Measurements from ENCODE around the gene MYPN.
A peak's percentile ranks its signal among the peaks of the same experiment; 100 is the strongest.
"Not testable (repeated sequence)": the region's sequence is repeated elsewhere in the genome, so short reads cannot be mapped to it uniquely, and the experiment has no call there.

Gene MYPN

DNA sequence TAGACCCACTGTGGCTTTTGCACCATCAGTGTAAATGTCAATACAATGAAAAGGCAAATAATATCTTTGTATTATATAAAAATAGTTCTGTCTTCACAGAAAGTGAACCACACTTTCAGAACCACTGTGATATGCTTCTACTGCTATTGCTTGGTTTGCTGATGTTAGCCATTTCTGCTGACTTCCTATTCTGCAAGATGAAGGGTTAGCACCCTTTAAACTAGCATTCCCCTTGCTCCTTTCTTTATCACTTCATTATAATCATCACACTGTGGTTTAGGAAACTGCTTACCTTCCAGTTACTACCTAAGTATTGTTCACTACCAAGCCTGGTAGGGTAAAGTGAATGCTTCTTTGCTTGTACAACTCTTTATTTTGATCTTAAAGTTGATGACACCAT is 29.2 kb downstream of the MYPN start:
- DNase-seq: no peak

GRCh38 chr10:68139448-68140272 is 30.4 kb downstream of the MYPN start:
- DNase-seq: peak; percentile 26

GRCh38 chr10:68142761-68143160 is 33.5 kb downstream of the MYPN start:
- no peak for DNase-seq

- no peak for DNase-seq
Observed at GRCh38 chr10:68144709-68145108, 35.4 kb downstream of the MYPN start.

DNA sequence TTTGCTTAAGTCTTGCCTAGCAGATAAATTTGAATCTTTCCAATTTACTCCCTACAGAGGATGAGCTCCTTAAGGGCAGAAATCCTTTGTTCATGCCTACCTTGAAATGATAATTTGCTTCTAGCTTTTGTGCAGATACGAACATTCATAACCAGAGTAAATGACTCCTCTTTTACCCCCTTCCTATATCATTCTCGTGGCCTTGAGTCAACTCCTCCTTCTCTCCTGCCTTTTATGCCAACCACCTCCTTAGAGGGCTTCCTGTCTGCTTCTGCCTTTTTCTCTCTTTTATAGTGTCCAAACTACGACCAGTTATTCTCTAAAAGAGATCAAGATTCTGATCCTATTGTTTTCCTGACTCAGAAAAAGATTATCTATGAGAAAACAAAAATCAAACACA is 36.4 kb downstream of the MYPN start:
- no peak for DNase-seq

DNA sequence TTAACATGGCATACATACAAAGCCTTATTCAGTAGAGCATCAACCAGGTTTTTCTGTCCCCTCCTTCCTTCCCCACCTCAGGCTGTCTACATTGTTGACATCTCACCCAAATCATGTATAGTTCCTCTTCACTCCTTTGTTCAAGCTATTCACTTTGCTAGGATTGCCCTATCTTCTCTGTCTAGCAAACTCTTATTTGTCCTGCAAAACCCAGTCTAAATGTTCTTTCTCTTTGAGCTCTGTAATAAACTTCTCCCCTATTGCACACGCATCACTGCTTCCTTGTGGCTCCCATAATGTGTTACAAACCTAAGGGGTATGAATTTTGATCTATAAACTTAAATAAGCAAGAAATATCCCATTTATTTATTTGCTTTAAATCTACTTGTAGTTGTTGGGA is 36.8 kb downstream of the MYPN start:
- DNase-seq: no peak

DNA sequence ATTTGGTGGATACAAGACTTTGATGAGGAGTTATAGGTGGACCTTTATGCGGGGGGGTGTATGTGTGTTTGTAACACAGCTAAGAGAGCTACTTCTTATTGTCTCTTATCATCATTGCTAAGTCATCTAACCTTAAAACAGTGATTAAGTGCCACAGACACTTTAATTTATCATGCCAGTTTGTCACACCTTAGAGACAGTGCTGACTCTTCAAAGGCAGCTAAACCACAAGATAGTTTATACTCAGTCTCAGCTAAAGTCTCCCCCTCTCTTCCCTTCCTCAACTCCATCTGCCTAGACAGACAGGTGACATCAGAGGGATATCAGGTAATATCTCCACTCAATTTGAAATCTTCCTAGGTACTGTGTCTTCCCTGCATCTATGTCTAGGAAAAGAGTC is 42.2 kb downstream of the MYPN start:
- DNase-seq: no peak

DNA sequence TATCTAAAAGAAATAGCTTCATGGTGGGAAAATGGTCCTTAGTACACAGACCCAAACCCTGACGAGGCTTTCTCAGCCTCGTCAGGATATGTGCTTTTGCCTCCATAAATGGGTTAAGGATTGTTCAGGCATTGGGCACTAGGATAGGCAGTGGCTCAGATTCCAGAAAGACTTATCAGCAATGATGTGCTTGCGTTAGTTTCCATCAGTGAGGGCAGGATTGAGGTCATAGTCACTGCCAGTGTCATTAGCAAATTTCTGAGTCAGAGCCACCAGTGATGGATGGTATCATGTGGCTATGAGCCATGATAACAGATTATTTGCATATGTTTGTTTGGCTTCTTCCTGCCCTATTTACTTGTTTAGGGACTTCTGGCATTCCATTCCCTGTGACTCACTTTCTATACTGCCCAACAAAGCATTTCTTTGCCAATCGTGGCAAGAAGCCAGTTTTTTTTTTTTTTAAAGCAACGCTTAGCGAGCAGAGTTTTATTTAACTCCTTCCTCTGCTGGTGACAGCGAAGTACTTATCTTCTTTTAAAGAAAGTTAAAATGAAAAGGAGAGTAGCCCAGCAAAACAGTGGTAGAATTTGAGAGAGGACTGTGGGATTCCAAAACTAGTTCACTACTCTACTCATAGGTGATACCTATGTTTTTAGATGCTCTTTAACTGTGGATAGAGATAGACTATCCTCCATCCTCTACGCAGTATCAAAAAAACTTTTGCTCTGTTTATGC is 44.4 kb downstream of the MYPN start:
- peak; percentile 99 for DNase-seq

DNA sequence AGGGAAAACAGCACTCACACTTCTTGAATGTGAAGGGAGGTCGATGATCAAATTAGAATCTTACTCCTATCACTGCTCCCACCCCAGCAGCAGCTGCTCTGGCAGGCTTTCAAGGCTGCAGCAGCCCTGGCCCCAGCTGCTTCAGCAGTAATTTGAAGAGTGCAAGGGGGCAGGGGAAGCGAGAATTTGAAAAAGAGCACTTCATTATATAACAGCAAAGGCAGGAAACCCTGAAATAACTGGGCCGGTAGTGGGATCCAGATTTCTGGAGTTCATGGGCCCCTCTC is 44.9 kb downstream of the MYPN start:
- DNase-seq: peak; percentile 54

- peak; percentile 61 for DNase-seq
Observed at GRCh38 chr10:68155615-68156210, 46.4 kb downstream of the MYPN start.

- DNase-seq: peak; percentile 75
Observed at GRCh38 chr10:68156373-68157185, 47.3 kb downstream of the MYPN start.

DNA sequence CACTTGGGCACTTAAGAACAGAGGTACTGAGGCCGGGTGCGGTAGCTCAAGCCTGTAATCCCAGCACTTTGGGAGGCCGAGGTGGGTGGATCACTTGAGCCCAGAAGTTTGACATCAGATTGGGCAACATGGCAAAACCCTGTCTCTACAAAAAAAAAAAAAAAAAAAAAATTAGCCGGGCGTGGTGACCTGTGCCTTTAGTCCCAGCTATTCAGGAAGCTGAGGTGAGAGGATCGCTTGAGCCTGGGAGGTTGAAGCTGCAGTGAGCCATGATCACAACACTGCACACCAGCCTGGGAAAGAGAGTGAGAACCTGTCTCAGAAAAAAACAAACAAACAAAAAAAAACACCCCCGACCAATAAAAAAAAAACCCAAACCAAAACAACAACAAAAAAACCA is 48.2 kb downstream of the MYPN start:
- not testable (repeated sequence) for DNase-seq

DNA sequence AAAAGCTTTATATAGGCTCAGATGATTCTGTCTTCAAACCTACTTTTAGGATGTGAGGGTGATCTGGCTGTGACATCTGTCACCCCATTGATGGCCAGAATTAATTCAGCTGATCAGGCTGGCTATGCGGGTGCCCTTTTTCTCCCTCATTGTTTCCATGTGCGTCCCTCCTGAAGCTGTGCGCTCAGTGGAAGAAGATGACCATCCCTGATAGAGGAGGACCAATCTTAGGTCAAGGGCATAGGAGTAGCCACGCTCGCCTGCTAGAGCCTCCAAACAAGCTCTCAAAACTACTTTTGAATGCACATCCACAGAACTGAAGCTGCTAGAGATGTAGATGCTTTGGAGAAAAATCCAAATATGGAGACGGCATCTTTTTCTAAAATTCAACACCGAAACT is 48.7 kb downstream of the MYPN start:
- DNase-seq: no peak

- DNase-seq: no peak
Observed at GRCh38 chr10:68163735-68164134, 54.4 kb downstream of the MYPN start.

DNA sequence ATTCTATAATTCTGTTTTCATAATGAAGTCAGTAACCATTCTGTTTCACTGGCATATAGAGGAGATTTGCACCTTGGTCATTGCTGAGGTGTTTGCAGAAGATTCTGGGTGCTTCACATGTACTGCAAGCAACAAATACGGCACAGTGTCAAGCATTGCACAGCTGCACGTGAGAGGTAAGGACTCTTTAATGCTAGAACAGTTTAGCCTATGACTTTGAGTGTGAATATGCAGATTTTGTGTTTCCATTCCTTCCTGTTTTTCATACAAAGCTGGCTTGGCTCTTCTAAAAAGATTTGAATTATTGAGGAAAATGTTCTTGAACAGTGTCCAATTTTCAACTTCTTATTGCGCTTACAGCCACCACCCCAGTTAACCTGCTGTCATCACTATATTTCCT is 56.4 kb downstream of the MYPN start:
- no peak for DNase-seq

GRCh38 chr10:68166871-68167585 is 57.7 kb downstream of the MYPN start:
- no peak for DNase-seq

DNA sequence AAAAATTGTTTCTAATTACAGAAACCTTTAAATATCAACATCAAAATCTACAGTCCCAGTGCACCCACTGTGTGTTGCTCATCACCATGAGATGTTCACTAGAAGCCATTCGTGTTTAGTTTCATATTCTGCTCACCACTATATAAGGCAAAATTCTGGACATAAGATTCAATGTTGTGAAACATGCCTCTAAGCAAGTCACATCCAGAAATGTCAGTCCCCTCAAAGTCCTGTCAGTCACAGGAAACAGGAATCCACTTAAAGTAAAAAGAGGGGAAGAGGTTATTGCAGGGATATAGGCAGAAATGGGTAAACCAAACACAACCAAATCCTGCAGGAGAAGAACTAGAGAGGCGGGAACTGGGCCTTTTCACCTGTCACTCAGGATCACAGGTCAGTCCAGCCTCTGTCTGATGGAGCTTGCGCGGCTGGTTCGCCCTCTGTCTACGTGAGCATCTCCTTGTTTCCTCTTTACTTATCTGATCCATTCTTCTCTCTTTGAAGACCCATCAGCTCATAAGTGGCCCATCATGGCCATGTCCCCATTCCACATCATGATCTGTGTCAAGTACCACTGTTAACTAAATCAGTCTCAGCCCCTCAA is 58.4 kb downstream of the MYPN start:
- DNase-seq: no peak

- no peak for DNase-seq
Observed at GRCh38 chr10:68171539-68172080, 62.3 kb downstream of the MYPN start.

DNA sequence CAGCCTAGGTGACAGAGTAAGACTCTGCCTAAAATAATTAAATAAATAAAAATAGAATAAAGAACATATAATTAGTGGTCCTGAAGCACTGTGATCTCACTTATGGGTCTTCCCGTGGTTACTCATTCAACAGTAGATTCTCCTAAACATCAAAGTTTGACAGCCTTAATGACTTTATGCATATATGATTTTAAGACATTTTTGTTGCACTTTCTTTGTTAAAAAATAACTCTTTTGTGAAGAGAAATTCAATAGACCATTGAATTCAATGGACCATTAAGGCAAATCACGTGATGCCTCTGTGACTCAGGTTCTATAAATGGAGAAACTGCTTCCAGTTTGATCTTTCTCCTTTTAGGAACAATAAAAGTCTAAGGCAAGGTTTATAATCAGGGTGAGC is 63.0 kb downstream of the MYPN start:
- DNase-seq: no peak

DNA sequence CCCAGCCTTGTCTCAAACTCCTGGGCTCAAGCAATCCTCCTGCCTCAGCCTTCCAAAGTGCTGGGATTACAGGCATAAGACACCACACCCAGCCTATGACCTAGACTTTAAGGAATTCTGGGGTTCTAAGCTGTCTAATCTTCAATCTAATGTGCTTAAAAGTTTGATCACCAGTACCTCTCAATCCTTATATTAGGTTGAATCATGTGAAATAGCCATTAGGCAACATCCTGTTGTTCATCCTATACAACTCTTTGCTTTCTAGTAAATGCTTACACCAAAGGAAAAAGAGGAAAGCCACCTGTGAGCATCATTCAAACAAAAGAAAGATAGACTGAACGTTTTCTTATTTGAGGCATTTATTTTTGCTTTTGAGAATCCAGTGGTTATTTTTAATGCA is 66.7 kb downstream of the MYPN start:
- peak; percentile 24 for DNase-seq

DNA sequence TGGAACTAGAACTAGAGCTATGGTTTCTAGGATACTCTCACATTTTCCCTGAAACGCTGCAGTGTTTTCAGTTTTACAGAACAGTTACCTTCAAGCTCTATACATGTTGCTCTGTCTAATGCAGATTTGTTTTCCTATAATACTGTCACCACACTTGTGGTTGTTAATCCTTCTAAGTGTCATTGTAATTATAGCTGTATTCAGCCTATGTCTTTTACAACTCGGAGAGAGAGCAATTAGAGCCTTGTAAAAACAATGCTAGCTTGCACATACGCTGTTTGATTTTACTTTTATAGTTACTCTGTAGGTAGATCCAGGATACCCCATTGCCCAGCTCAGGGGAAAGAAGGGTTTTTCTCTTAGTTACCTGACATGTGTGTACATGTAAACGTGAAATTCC is 67.5 kb downstream of the MYPN start:
- no peak for DNase-seq

DNA sequence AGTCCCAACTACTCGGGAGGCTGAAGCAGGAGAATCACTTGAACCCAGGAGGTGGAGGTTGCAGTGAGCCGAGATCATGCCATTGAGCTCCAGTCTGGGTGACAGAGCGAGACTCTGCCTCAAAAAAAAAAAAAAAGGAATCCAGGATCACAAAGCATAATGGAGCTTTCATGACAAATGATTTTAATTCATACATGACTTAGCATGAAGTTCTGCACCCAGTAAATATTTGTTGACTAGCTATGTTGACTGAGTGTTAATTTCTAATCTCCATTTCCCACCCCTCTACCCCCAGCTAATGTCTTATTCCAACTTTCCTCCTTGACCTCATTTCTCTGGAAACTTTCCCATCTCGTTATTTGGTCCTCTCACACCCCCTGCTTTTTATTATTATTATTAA is 69.3 kb downstream of the MYPN start:
- DNase-seq: no peak
